ENCODE data around the gene PAIP2. TPM values are rescaled to one million over a fixed set of nuclear protein-coding genes. Genes with fewer than 3 reads are reported as not detected.

PAIP2 gene
- total and polyA plus RNA-seq, 7 experiments from 2014 or later, result 88.8 to 417 (median 119) TPM

DNA sequence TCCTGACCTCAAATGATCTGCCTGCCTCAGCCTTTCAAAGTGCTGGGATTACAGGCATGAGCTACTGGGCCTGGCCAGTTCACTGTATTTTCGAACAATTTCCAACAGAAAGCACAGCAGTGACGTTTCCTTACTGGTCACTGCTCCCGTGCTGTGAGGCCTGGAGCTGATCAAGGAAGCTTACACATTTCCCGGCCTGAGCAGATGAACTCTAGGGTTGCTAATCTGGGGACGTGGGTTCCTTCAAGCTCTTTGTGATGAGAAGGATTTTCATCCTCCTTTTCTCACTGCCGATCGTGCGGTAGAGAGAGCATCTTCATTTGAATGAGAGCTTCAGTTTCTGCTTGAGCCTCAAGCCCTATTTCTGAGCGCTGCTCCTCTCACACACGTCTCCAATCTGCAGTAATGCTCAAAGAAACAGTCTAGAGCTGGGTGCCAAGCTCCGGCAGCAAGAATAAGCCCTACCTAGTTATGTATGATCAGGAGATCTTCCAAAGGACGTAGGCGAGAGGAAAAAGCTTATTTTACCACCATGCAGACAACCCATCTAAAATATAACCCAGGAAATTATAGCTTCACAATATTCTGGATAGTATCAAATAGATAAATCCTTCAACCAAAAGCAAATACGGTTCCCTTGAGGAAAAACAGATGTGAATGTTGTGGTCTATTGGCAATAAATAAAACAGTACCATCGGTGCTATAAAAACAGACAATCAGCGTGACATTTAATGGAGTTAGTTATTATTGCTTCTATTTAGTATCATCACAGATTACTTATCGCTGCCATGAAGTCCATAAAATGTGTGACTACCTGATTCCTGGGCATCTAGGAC is 69.6 kb downstream of the PAIP2 start:
- POLR2A ChIA-PET, result interaction anchor here (0.6 to 2.1 kb wide), 5 partner anchors 9 to 77 kb away, joined by 3 to 8 read pairs (median 4); partner anchors contain the start of gene STING1
- H3K4me3 Mint-ChIP-seq, result no peak overlapping the region

DNA sequence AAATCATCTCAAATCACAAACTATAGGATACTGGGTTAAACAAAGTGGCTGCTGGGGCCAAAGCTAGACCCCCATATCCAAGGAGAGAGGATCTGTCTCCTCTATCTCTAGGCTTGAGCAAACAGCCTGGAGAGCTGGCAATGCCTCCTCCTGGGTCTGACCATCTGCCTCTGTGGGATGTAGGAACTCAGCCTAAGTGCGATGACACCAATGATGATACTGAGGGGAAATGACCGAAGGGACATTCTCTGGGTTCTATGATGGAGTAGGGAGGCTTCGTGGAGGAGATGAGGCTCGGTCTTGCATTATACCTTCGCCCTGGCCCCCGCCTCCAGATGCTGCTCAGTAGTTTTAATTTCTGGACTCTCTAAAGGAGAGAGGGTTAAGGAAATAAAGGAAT is 71.5 kb downstream of the PAIP2 start:
- intact Hi-C loops (cut with micrococcal nuclease), result no loop called here
- H3K36me3 Mint-ChIP-seq, result peaks cover 0 to 11% (median 0%) of the 10 kb centered on the region in 5 donors

More for the DNA sequence above, 69.6 kb downstream of the PAIP2 start:
- CTCF ChIA-PET, result interaction anchor here (0.6 to 2.2 kb wide), 6 partner anchors 9 to 106 kb away, joined by 4 to 10 read pairs (median 5); no protein-coding TSS in a partner anchor
- Histone ChIP-seq H3K36me3 (ENCODE audit: control insufficient read depth in 2 of 3, insufficient read depth in 3 of 3, low read length in 3 of 3) (no peaks in the 10 kb centered on the region), H3K27me3 (ENCODE audit: control insufficient read depth in 2 of 2, insufficient read depth in 2 of 2, low read length in 2 of 2) (no peaks in the 10 kb centered on the region), H3K9me3 (ENCODE audit: control insufficient read depth in 2 of 3, low read length in 3 of 3) (no peaks in the 10 kb centered on the region), H3K4me1 (ENCODE audit: control insufficient read depth in 2 of 2, insufficient read depth in 2 of 2, low read length in 2 of 2) (peaks cover 0 to 21% of the 10 kb centered on the region in 2 donors), H3K4me3 (ENCODE audit: low read length) (no peak overlapping the region), H3K27ac (ENCODE audit: low read depth, low read length) (no peak overlapping the region)
- H3K36me3 Mint-ChIP-seq, result peaks cover 0 to 11% (median 0%) of the 10 kb centered on the region in 5 donors
- DNase-seq (no peak), ATAC-seq (no peak)
- H3K27ac Mint-ChIP-seq, result no peak overlapping the region
- peaks cover 9 to 57% (median 36%) of the 10 kb centered on the region in 7 donors for H3K4me1 Mint-ChIP-seq
- H3K9me3 Mint-ChIP-seq, result no peaks in the 10 kb centered on the region
- intact Hi-C loops (cut with micrococcal nuclease), result no loop called here
- H3K27me3 Mint-ChIP-seq, result no peaks in the 10 kb centered on the region

DNA sequence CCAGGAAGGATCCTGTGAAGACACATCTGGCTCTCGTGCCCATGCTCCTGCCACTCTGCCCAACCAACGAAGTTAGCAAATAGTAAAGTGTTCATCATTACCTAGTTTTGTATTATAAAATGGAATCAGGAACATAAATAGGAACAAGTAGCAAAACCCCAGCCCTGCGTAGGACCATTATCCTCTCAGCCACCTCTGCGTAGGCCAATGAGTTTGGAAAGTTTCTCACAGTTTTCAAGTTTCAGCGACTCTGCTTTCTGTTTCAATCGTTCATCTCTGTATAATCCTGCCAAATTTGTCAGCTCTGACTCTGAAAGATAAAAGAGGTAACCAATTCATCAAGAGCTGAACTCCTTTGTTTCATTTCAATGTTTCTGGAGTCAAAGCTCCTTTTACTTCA is 72.3 kb downstream of the PAIP2 start:
- Mint-ChIP-seq H3K4me3 (peak overlapping the region in 5 of 10 donors; percentile 26 to 68 (median 28)), H3K27me3 (no peaks in the 10 kb centered on the region), H3K36me3 (peaks cover 0 to 16% (median 3%) of the 10 kb centered on the region in 5 donors), H3K27ac (peak overlapping the region in 5 of 9 donors; percentile 7 to 93 (median 56)), H3K4me1 (peaks cover 2 to 66% (median 25%) of the 10 kb centered on the region in 7 donors), H3K9me3 (no peaks in the 10 kb centered on the region)
- no peak overlapping the region for H3K27ac ChIP-seq (ENCODE audit: low read depth, low read length)
- ATAC-seq (no peak), DNase-seq (no peak)
- H3K4me1 ChIP-seq (ENCODE audit: control insufficient read depth in 2 of 2, insufficient read depth in 2 of 2, low read length in 2 of 2), result peaks cover 0 to 17% of the 10 kb centered on the region in 2 donors
- H3K27me3 ChIP-seq (ENCODE audit: control insufficient read depth in 2 of 2, insufficient read depth in 2 of 2, low read length in 2 of 2), result no peaks in the 10 kb centered on the region
- intact Hi-C loops (cut with micrococcal nuclease), result loop anchor here in 1 of 2 donors (1.0 to 2.0 kb wide), 2 partner anchors 10 to 45 kb away; partner anchors contain the start of gene SPATA24
- no peak overlapping the region for H3K4me3 ChIP-seq (ENCODE audit: low read length)
- no peaks in the 10 kb centered on the region for H3K9me3 ChIP-seq (ENCODE audit: control insufficient read depth in 2 of 3, low read length in 3 of 3)
- ChIA-PET POLR2A (interaction anchor here (0.6 to 1.9 kb wide), 6 partner anchors 10 to 109 kb away, joined by 3 to 9 read pairs (median 4); partner anchors contain the start of gene SPATA24), CTCF (interaction anchor here (1.0 to 2.7 kb wide), 3 partner anchors 14 to 99 kb away, joined by 3 to 14 read pairs (median 4); no protein-coding TSS in a partner anchor)
- peaks cover 0 to 5% (median 0%) of the 10 kb centered on the region in 3 experiments for H3K36me3 ChIP-seq (ENCODE audit: control insufficient read depth in 2 of 3, insufficient read depth in 3 of 3, low read length in 3 of 3)

More for the DNA sequence above, 71.5 kb downstream of the PAIP2 start:
- no peaks in the 10 kb centered on the region for H3K36me3 ChIP-seq (ENCODE audit: control insufficient read depth in 2 of 3, insufficient read depth in 3 of 3, low read length in 3 of 3)
- Mint-ChIP-seq H3K27me3 (no peaks in the 10 kb centered on the region), H3K4me3 (no peak overlapping the region), H3K27ac (peak overlapping the region in 1 of 9 donors; percentile 93), H3K4me1 (peaks cover 2 to 57% (median 25%) of the 10 kb centered on the region in 7 donors), H3K9me3 (no peaks in the 10 kb centered on the region)
- no peak overlapping the region for H3K4me3 ChIP-seq (ENCODE audit: low read length)
- no peaks in the 10 kb centered on the region for H3K9me3 ChIP-seq (ENCODE audit: control insufficient read depth in 2 of 3, low read length in 3 of 3)
- no peak for ATAC-seq
- DNase-seq, result no peak
- POLR2A ChIA-PET, result interaction anchor here (1.9 kb wide), 1 partner anchor 21 kb away, joined by 6 read pairs; no protein-coding TSS in a partner anchor
- CTCF ChIA-PET, result interaction anchor here (2.7 kb wide), 1 partner anchor 100 kb away, joined by 14 read pairs; no protein-coding TSS in a partner anchor
- no peak overlapping the region for H3K27ac ChIP-seq (ENCODE audit: low read depth, low read length)
- no peaks in the 10 kb centered on the region for H3K27me3 ChIP-seq (ENCODE audit: control insufficient read depth in 2 of 2, insufficient read depth in 2 of 2, low read length in 2 of 2)
- peaks cover 0 to 17% of the 10 kb centered on the region in 2 donors for H3K4me1 ChIP-seq (ENCODE audit: control insufficient read depth in 2 of 2, insufficient read depth in 2 of 2, low read length in 2 of 2)

DNA sequence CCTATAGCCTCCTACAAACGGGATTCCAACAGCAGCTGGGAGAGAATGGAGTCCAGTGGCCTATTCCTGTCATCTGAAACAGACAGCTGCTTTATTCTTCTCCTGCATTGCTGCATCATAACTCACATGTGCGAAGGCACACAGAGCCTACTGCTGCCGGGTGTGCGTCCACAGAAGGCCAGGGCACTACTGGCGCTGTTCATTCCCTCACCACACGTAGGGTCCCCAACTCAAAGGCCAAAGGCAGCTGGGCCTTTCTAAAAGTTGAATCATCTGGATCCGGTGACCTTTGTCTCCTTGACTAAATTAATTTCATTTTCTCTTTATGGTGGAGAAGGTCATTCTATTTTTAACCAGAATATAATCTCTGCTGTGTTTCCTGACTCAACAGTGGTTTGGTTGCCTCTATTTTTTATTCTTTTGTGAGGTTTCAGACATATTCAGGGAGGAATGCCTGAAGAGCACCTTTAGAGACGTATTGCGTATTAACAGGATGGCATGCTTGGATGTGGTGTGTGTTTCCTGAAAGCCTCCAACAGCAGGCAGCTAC is 73.0 kb downstream of the PAIP2 start:
- H3K4me1 Mint-ChIP-seq, result peaks cover 2 to 68% (median 25%) of the 10 kb centered on the region in 7 donors

DNA sequence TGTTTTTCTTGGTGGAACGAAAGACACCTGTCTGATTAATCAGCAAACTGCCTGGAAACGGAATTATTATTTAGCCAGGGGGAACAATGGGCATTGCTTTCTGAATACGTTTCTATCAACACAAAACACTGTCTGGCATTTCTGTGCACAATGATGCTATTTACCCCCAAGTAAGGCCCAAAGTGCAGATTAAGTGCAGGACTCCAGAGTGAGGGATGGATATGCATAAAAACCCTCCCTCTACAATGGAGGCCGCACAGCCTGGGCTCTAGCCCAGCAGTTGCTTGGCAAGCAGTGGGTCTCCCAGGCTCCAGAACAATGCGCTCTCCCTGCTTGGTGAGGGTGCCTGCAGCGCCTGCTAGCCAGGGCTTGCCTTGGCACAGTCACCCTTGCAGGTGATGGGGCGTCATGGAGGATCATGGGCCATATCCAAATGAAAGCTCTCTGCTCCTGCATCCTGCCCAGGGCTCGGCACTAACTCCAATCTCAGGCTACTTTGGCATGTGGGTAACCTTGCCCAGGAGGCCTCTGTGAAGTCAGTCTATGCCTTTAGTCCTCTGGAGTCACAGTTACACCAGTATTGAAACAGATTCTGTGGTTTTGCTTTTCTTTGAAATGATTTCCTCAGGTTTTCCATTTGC is 73.7 kb downstream of the PAIP2 start:
- DNase-seq (no peak), ATAC-seq (no peak)
- Histone ChIP-seq H3K4me1 (ENCODE audit: control insufficient read depth in 2 of 2, insufficient read depth in 2 of 2, low read length in 2 of 2) (peaks cover 0 to 17% of the 10 kb centered on the region in 2 donors), H3K4me3 (ENCODE audit: low read length) (no peak overlapping the region), H3K27ac (ENCODE audit: low read depth, low read length) (no peak overlapping the region), H3K36me3 (ENCODE audit: control insufficient read depth in 2 of 3, insufficient read depth in 3 of 3, low read length in 3 of 3) (peaks cover 0 to 13% (median 0%) of the 10 kb centered on the region in 3 experiments), H3K27me3 (ENCODE audit: control insufficient read depth in 2 of 2, insufficient read depth in 2 of 2, low read length in 2 of 2) (no peaks in the 10 kb centered on the region), H3K9me3 (ENCODE audit: control insufficient read depth in 2 of 3, low read length in 3 of 3) (no peaks in the 10 kb centered on the region)
- POLR2A ChIA-PET, result interaction anchor here (0.9 to 1.7 kb wide), 3 partner anchors 10 to 96 kb away, joined by 3 to 9 read pairs (median 4); partner anchors contain the start of gene SPATA24
- H3K36me3 Mint-ChIP-seq, result peaks cover 0 to 18% (median 13%) of the 10 kb centered on the region in 5 donors
- peak overlapping the region in 5 of 9 donors; percentile 7 to 93 (median 27) for H3K27ac Mint-ChIP-seq
- no peaks in the 10 kb centered on the region for H3K9me3 Mint-ChIP-seq
- intact Hi-C loops (cut with micrococcal nuclease), result loop anchor here in 1 of 2 donors (2.0 kb wide), 1 partner anchor 43 kb away; no protein-coding TSS in a partner anchor
- CTCF ChIA-PET, result interaction anchor here (0.7 to 2.7 kb wide), 2 partner anchors 98 to 274 kb away, joined by 3 to 14 read pairs; no protein-coding TSS in a partner anchor
- H3K4me3 Mint-ChIP-seq, result peak overlapping the region in 5 of 10 donors; percentile 25 to 83 (median 37)
- no peaks in the 10 kb centered on the region for H3K27me3 Mint-ChIP-seq
- H3K4me1 Mint-ChIP-seq, result peaks cover 2 to 71% (median 25%) of the 10 kb centered on the region in 7 donors

More for the DNA sequence above, 73.0 kb downstream of the PAIP2 start:
- peak overlapping the region in 5 of 10 donors; percentile 25 to 83 (median 41) for H3K4me3 Mint-ChIP-seq
- ChIA-PET POLR2A (interaction anchor here (0.6 to 1.7 kb wide), 5 partner anchors 9 to 109 kb away, joined by 3 to 9 read pairs (median 3); partner anchors contain the start of gene SPATA24), CTCF (interaction anchor here (0.7 to 2.7 kb wide), 4 partner anchors 15 to 274 kb away, joined by 3 to 14 read pairs (median 4); no protein-coding TSS in a partner anchor)
- no peaks in the 10 kb centered on the region for H3K27me3 ChIP-seq (ENCODE audit: control insufficient read depth in 2 of 2, insufficient read depth in 2 of 2, low read length in 2 of 2)
- H3K4me1 ChIP-seq (ENCODE audit: control insufficient read depth in 2 of 2, insufficient read depth in 2 of 2, low read length in 2 of 2), result peaks cover 0 to 17% of the 10 kb centered on the region in 2 donors
- ATAC-seq (peak; percentile 67), DNase-seq (peak in 4 of 9 donors; percentile 25 to 43 (median 34))
- intact Hi-C loops (cut with micrococcal nuclease), result loop anchor here in 1 of 2 donors (1.0 to 2.0 kb wide), 2 partner anchors 10 to 44 kb away; partner anchors contain the start of gene SPATA24
- no peaks in the 10 kb centered on the region for H3K9me3 Mint-ChIP-seq
- H3K4me3 ChIP-seq (ENCODE audit: low read length), result no peak overlapping the region
- H3K27ac ChIP-seq (ENCODE audit: low read depth, low read length), result no peak overlapping the region
- no peaks in the 10 kb centered on the region for H3K27me3 Mint-ChIP-seq
- H3K9me3 ChIP-seq (ENCODE audit: control insufficient read depth in 2 of 3, low read length in 3 of 3), result no peaks in the 10 kb centered on the region
- peaks cover 0 to 18% (median 7%) of the 10 kb centered on the region in 5 donors for H3K36me3 Mint-ChIP-seq
- peaks cover 0 to 11% (median 0%) of the 10 kb centered on the region in 3 experiments for H3K36me3 ChIP-seq (ENCODE audit: control insufficient read depth in 2 of 3, insufficient read depth in 3 of 3, low read length in 3 of 3)
- peak overlapping the region in 6 of 9 donors; percentile 7 to 93 (median 26) for H3K27ac Mint-ChIP-seq
